ENCODE measurements around the gene CALHM1. TPM values are rescaled to one million over a fixed set of nuclear protein-coding genes. Genes with fewer than 3 reads are reported as not detected.
"Not testable (repeated sequence)": the region's sequence is repeated elsewhere in the genome, so short reads cannot be mapped to it uniquely, and the experiment has no call there.

CALHM1 gene
- polyA plus RNA-seq, 1 donor from 2014 or later, result 1.4 TPM

DNA sequence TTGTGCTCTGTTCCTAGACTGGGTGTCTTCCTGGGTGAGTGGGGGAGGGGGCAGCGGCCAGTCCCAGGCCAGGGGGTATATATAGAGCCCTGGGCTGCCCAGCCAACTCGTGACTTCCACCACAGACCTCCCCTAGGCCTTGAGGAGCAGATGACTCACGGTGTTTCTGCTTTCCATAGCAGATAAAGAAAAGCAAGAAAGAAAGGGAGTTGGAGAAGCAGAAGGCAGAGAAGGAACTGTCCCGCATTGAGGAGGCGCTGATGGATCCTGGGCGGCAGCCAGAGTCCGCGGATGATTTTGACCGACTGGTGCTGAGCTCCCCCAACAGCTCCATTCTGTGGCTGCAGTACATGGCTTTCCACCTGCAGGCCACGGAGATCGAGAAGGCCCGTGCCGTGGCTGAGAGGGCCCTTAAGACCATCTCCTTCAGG lies 16.7 kb downstream of the CALHM1 start:
- H3K9me3 Mint-ChIP-seq, result no peaks in the 10 kb centered on the region
- peaks cover 2% of the 10 kb centered on the region for H3K36me3 Mint-ChIP-seq
- H3K27me3 Mint-ChIP-seq, result no peaks in the 10 kb centered on the region
- no peak overlapping the region for H3K4me3 Mint-ChIP-seq
- no peak overlapping the region for H3K27ac Mint-ChIP-seq
- H3K4me1 Mint-ChIP-seq, result peaks cover 0 to 2% (median 0%) of the 10 kb centered on the region in 3 donors

DNA sequence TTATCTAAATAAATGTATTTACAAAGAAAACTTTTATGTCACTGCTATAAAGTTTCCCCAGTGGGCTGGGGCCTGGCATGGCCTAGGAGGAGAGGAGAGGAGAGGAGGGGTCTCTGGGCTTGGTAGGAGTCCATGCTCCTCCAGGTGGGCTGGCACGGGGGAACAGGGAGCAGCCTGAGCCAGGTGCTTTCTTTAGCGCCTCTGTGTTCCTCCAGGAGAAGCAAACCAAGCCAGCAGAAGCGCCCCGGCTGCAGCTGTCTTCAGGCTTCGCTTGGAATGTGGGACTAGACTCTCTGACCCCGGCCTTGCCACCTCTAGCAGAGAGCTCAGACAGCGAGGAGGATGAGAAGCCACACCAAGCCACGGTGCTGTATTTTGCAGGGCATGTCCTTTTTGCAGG lies 17.1 kb downstream of the CALHM1 start:
- H3K36me3 Mint-ChIP-seq, result peaks cover 2% of the 10 kb centered on the region
- no peak overlapping the region for H3K4me3 Mint-ChIP-seq

DNA sequence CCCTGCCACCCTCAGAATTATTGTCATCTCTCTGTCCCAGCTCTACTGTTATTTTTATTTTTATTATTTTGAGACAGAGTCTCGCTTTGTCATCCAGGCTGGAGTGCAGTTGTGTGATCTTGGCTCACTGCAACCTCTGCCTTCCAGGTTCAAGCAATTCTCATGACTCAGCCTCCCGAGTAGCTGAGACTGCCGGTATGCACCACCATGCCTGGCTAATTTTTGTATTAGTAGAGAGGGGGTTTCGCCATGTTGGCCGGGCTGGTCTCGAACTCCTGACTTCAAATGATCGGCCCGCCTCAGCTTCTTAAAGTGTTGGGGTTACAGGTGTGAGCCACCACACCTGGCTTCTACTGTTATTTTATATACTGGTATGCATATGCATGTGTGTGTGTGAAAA lies 17.5 kb downstream of the CALHM1 start:
- Mint-ChIP-seq H3K9me3 (no peaks in the 10 kb centered on the region), H3K36me3 (peaks cover 2% of the 10 kb centered on the region), H3K4me3 (no peak overlapping the region)

More for the DNA sequence above, 17.1 kb downstream of the CALHM1 start:
- H3K9me3 Mint-ChIP-seq, result no peaks in the 10 kb centered on the region
- H3K27me3 Mint-ChIP-seq, result no peaks in the 10 kb centered on the region
- no peak overlapping the region for H3K27ac Mint-ChIP-seq
- H3K4me1 Mint-ChIP-seq, result peaks cover 0 to 2% (median 0%) of the 10 kb centered on the region in 3 donors

DNA sequence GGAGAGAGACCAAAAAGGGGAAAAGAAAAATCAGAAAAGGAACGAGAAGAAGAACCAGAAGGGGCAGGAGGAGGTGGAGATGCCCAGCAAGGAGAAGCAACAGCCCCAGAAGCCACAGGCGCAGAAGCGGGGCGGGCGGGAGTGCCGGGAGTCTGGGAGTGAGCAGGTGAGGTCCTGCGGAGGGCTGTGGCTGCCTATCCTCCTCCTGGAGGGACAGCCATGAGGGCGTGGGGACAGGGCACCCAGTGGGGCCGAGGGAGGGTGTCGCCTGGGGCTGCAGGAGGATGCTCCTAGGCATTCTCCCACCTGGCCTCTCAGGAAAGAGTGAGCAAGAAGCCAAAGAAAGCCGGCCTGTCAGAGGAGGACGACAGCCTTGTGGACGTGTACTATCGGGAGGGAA lies 18.3 kb downstream of the CALHM1 start:
- peak overlapping the region in 1 of 3 donors; percentile 51 for H3K27ac Mint-ChIP-seq
- peaks cover 2% of the 10 kb centered on the region for H3K36me3 Mint-ChIP-seq

More for the DNA sequence above, 17.5 kb downstream of the CALHM1 start:
- H3K27ac Mint-ChIP-seq, result no peak overlapping the region
- H3K27me3 Mint-ChIP-seq, result no peaks in the 10 kb centered on the region
- peaks cover 0 to 2% (median 1%) of the 10 kb centered on the region in 3 donors for H3K4me1 Mint-ChIP-seq

DNA sequence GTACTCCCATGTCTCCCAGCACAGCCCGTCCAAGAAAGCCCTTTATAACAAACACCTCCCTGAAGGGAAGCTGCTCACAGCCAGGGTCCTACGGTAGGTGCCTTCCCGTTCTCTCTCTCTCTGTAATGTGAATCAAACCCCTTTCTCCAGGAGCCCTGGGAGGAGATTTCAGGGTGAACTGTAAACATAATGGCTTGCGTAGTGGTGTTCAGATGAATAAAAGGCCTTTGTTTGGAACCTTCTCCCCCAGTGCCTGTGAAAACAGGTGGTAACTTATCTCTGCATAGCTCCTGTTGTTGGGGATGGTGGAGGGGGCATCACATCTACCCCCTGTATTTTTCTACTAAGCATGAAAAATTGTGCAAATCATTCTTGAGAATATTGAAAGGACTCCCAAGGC lies 18.9 kb downstream of the CALHM1 start:
- no peaks in the 10 kb centered on the region for H3K9me3 Mint-ChIP-seq
- peak overlapping the region in 1 of 3 donors; percentile 64 for H3K27ac Mint-ChIP-seq
- H3K4me1 Mint-ChIP-seq, result peaks cover 0 to 2% (median 1%) of the 10 kb centered on the region in 3 donors
- H3K4me3 Mint-ChIP-seq, result peak overlapping the region in 1 of 4 donors; percentile 39
- H3K36me3 Mint-ChIP-seq, result peaks cover 2% of the 10 kb centered on the region
- no peaks in the 10 kb centered on the region for H3K27me3 Mint-ChIP-seq

More for the DNA sequence above, 18.3 kb downstream of the CALHM1 start:
- no peaks in the 10 kb centered on the region for H3K9me3 Mint-ChIP-seq
- no peaks in the 10 kb centered on the region for H3K27me3 Mint-ChIP-seq
- H3K4me1 Mint-ChIP-seq, result peaks cover 0 to 2% (median 1%) of the 10 kb centered on the region in 3 donors
- no peak overlapping the region for H3K4me3 Mint-ChIP-seq

DNA sequence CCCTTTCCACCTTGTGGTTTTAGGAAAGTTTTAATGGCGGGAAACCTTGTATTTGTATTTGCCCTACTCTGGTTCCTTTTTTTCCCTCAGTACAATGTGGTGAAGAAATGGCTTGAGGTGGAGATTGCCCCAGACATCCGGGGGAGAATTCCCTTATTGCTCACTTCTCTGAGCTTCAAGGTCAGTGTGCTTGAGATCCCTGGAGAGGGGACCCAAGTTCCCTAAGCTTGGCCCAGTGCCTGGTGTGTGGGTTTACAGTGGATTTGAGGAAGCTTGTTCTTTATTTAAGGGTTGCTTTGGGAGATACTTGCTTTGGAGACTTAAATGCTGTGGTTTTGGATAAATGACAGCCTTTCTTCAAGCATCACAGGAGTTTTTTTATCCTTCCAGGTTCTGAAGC lies 24.8 kb downstream of the CALHM1 start:
- Mint-ChIP-seq H3K27me3 (no peaks in the 10 kb centered on the region), H3K36me3 (peaks cover 4% of the 10 kb centered on the region), H3K9me3 (no peaks in the 10 kb centered on the region), H3K4me1 (peaks cover 1 to 3% (median 2%) of the 10 kb centered on the region in 3 donors), H3K4me3 (no peak overlapping the region), H3K27ac (no peak overlapping the region)

DNA sequence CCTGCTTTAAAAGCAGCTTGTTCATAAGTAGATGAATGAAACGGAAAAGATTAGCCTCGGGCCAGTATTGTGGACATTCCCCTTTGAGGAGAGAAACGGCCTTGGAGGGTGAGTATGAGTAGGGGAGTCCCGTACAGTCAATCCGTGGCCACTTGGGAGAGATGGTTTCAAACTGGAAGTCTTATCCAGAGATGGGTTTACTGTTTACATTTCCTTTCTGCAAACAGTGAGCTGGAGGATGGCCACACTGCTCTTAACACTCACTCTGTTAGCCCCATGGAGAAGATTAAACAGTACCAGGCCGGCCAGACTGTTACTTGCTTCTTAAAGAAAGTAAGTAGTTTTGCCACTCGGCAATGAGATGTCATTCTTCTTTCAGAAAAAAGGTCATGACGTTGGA lies 26.8 kb downstream of the CALHM1 start:
- no peaks in the 10 kb centered on the region for H3K27me3 Mint-ChIP-seq
- H3K4me3 Mint-ChIP-seq, result no peak overlapping the region
- no peak overlapping the region for H3K27ac Mint-ChIP-seq
- H3K4me1 Mint-ChIP-seq, result peaks cover 0 to 3% (median 1%) of the 10 kb centered on the region in 3 donors
- peaks cover 4% of the 10 kb centered on the region for H3K36me3 Mint-ChIP-seq
- H3K9me3 Mint-ChIP-seq, result no peaks in the 10 kb centered on the region

DNA sequence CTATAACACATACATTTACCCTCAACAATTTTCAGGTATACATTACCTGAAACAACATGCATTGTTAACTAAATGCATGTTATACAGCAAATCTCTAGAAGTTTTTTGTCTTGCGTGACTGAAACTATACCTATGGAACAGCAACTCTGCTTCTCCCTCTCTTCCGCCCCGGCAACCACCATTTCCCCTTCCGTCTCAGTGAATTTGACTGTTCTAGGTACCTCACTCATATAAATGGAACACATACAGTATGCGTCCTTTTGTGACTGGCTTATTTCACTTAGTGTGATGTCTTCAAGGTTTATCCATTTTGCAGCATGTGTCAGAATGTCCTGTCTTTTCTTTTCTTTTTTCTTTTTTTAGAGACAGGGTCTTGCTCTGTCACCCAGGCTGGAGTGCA lies 29.1 kb downstream of the CALHM1 start:
- peaks cover 0 to 3% (median 0%) of the 10 kb centered on the region in 3 donors for H3K4me1 Mint-ChIP-seq

DNA sequence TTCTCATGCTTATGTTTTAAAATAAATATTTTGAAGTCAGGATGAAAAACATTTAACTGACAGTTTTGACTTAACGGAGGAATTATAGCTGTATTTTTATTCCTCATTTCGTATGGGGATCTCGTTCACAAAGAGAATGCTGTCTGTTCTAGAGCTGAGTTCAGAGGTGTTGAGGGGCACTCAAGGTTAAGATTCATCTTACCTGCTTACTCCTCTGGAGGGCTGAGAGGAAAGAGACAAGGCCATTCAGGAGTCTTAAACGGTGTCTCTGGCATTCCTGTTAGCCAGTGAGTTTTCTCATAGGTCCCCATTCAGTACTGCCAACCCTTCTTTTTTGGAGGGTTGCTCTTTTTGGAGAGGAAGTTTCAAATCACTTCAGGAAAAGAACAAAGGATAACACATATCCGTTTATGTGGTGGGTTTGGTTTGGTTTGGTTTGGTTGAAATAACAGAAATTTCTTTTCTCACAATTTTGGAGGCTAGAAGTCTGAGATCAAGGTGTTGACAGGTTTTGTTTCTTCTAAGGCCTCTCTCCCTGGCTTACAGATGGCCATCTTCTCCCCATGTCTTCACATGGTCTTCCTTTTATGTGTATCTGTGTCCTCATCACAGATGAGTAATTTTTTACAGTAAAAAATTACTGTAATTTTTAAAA lies 29.6 kb downstream of the CALHM1 start:
- Mint-ChIP-seq H3K4me3 (no peak overlapping the region), H3K36me3 (peaks cover 4% of the 10 kb centered on the region), H3K27me3 (no peaks in the 10 kb centered on the region), H3K27ac (peak overlapping the region in 2 of 3 donors; percentile 33 to 56), H3K9me3 (no peaks in the 10 kb centered on the region), H3K4me1 (peaks cover 0 to 3% (median 0%) of the 10 kb centered on the region in 3 donors)

More for the DNA sequence above, 29.1 kb downstream of the CALHM1 start:
- H3K27ac Mint-ChIP-seq, result peak overlapping the region in 1 of 3 donors; percentile 33
- no peak overlapping the region for H3K4me3 Mint-ChIP-seq
- no peaks in the 10 kb centered on the region for H3K27me3 Mint-ChIP-seq
- peaks cover 4% of the 10 kb centered on the region for H3K36me3 Mint-ChIP-seq
- H3K9me3 Mint-ChIP-seq, result no peaks in the 10 kb centered on the region

DNA sequence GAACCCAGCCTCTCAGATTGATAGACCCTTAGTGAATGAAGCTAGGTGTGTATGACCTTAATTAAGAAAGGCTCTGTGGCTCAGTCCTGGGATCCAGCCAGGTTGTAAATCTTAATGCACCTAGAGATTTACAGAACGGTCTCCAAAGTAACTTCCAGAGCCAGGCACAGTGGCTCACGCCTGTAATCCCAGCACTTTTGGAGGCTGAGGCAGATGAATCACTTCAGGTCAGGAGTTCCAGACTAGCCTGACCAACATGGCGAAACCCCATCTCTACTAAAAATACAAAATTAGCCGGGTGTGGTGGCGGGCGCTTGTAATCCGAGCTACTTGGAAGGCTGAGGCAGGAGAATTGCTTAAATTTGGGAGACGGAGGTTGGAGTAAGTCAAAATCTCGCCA lies 30.8 kb downstream of the CALHM1 start:
- H3K9me3 Mint-ChIP-seq, result no peaks in the 10 kb centered on the region
- H3K4me3 Mint-ChIP-seq, result no peak overlapping the region
- peaks cover 0 to 3% (median 0%) of the 10 kb centered on the region in 3 donors for H3K4me1 Mint-ChIP-seq
- H3K36me3 Mint-ChIP-seq, result peaks cover 4% of the 10 kb centered on the region
- no peak overlapping the region for H3K27ac Mint-ChIP-seq
- H3K27me3 Mint-ChIP-seq, result no peaks in the 10 kb centered on the region

DNA sequence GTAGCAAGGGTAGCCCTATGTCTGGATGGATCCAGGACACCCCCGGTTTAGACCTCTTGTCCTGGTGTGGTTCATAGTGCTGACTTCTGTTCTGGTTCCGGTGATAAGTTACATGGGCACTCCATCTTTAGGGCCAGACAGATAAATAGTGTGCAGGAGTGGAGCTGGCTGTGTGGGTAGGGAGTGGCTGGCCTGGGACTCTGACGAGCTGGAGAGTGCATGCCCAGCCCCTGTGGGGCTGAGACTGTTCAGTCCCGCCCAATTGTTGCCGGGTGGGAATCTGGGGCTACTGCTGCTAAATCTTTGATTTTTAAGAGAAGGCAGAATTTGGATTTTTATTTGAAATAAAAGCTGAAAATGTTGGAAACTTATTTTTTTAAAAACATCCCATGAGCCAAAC lies 35.0 kb downstream of the CALHM1 start:
- Mint-ChIP-seq H3K36me3 (no peaks in the 10 kb centered on the region), H3K27ac (no peak overlapping the region), H3K4me3 (no peak overlapping the region), H3K27me3 (no peaks in the 10 kb centered on the region), H3K4me1 (no peaks in the 10 kb centered on the region), H3K9me3 (no peaks in the 10 kb centered on the region)

DNA sequence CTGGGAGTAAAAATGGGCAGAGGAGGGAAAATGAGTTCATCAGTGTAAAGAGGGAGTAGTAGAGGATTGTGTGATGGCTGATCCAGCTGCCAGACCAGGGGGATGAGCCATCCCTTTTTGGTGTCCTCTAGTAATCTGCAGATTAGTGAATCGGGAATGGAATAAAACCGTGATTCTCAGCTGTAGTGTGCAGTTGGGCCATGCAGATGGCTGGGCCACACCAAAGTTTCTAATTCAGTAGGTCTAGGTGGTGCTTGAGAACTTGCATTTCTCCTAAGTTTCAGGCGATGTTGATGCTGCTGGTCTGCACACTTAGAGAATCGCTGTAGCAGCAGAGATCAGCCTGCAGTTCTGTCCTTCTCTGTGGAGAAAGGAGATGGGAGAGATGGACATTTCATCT lies 39.6 kb downstream of the CALHM1 start:
- Mint-ChIP-seq H3K27me3 (no peaks in the 10 kb centered on the region), H3K36me3 (peaks cover under 1% of the 10 kb centered on the region)

DNA sequence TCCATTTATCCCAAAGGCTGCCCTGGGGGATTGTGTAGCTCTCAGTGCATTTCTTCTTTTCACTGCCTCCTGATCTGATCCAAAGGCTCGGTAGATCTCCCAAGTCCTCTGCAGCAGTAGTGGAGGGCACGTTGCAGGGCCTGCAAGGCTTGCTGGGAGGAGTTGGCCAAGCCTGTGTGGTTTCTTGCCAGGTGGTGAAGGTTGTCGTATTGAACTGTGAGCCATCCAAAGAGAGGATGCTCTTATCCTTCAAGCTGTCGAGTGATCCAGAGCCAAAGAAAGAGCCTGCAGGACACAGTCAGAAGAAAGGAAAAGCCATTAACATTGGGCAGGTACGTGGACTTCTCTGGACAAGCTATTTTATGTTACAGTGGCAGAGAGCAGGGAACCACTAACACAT lies 41.1 kb downstream of the CALHM1 start:
- Mint-ChIP-seq H3K9me3 (no peaks in the 10 kb centered on the region), H3K4me1 (peaks cover 0 to 4% (median 0%) of the 10 kb centered on the region in 3 donors), H3K27me3 (no peaks in the 10 kb centered on the region), H3K36me3 (peaks cover 4% of the 10 kb centered on the region), H3K4me3 (no peak overlapping the region), H3K27ac (no peak overlapping the region)

More for the DNA sequence above, 39.6 kb downstream of the CALHM1 start:
- Mint-ChIP-seq H3K4me1 (peaks cover 0 to 4% (median 0%) of the 10 kb centered on the region in 3 donors), H3K27ac (no peak overlapping the region), H3K4me3 (no peak overlapping the region), H3K9me3 (no peaks in the 10 kb centered on the region)

DNA sequence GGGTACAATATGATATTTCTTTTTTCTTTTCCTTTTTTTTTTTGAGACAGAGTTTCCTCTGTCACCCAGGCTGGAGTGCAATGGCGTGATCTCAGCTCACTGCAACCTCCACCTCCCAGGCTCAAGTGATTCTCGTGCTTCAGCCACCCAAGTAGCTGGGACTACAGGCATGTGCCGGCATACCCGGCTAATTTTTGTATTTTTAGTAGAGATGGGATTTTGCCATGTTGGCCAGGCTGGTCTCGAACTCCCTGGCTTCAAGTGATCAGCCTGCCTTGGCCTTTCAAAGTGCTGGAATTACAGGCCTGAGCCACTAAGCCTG lies 41.6 kb downstream of the CALHM1 start:
- H3K27me3 Mint-ChIP-seq, H3K4me1 Mint-ChIP-seq, H3K9me3 Mint-ChIP-seq, H3K4me3 Mint-ChIP-seq, H3K36me3 Mint-ChIP-seq: not testable (repeated sequence)
- H3K27ac Mint-ChIP-seq, result peak overlapping the region in 1 of 3 donors; percentile 57

DNA sequence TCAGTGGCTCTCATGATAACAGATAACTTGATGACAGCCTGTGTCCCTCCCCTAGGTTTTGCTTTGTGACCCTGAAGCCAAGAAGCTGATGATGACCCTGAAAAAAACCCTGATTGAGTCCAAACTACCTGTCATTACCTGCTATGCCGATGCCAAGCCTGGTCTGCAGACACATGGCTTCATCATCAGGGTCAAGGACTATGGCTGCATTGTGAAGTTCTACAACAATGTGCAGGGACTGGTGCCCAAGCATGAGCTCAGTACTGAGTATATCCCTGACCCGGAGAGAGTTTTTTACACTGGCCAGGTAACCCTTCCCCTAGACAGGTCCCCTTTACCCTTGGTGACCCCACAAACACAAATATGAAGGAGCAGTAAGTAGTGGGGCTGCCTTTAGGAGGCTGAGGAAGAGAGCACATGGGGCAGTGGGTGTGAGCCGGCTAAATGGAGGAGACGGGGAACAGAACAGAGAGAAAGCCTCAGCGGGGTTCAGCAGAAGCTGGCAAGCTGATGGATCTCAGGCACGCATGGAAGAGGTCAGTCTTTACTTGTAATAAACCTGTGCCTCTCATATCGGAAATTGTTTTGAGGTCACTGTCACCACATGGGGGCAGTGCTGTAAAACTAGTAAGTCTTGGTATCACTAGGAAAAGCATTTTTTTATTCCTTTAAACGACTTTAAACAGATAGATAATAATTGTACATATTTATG lies 42.1 kb downstream of the CALHM1 start:
- no peaks in the 10 kb centered on the region for H3K27me3 Mint-ChIP-seq
- H3K4me1 Mint-ChIP-seq, result peaks cover 0 to 4% (median 0%) of the 10 kb centered on the region in 3 donors
- H3K9me3 Mint-ChIP-seq, result no peaks in the 10 kb centered on the region
- peaks cover 4% of the 10 kb centered on the region for H3K36me3 Mint-ChIP-seq
- H3K27ac Mint-ChIP-seq, result peak overlapping the region in 1 of 3 donors; percentile 57
- H3K4me3 Mint-ChIP-seq, result no peak overlapping the region

DNA sequence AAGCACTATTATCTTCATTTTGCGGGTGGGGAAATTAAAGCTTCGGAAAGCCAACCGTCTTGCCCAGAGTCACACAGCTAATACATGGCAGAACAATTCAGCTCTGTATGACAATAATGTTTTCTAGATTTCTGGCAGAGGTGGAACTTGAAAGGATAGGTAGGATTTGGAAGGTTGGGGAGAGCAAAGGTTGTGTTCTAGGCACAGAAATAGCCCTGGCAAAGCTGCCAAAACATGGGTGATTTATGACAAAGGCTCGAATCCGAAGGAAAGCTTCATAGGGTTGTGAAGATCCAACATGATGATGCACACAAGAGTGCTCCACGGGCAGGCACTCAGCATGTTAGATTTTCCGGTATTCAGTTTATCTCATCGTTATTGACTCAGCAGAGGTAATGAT lies 43.1 kb downstream of the CALHM1 start:
- Mint-ChIP-seq H3K27ac (no peak overlapping the region), H3K36me3 (peaks cover 4% of the 10 kb centered on the region), H3K4me1 (peaks cover 0 to 4% (median 0%) of the 10 kb centered on the region in 3 donors), H3K27me3 (no peaks in the 10 kb centered on the region), H3K9me3 (no peaks in the 10 kb centered on the region), H3K4me3 (no peak overlapping the region)
